ENCODE results near the gene PSORS1C2.

PSORS1C2 gene

GRCh38 chr6:31118178-31118577, 20.7 kb downstream of the PSORS1C2 start:
- Histone ChIP-seq H3K4me3 (ENCODE audit: insufficient read length, low read depth) (no peak overlapping the region), H3K27me3 (ENCODE audit: insufficient read depth, insufficient read length) (no peaks in the 10 kb centered on the region), H3K9ac (ENCODE audit: insufficient read length, low read depth) (no peak overlapping the region), H3K4me1 (ENCODE audit: insufficient read depth, insufficient read length) (peaks cover 10% of the 10 kb centered on the region), H3K36me3 (ENCODE audit: insufficient read depth, insufficient read length, low read length) (peaks cover 10% of the 10 kb centered on the region), H3K9me3 (ENCODE audit: insufficient read depth, low read length) (no peaks in the 10 kb centered on the region; the same call in 1 of the 2 replicates)
- no peak for DNase-seq (ENCODE audit: low read depth, low spot score)
- TF ChIP-seq ZNF274 (IDR thresholded peaks at IDR 0.05; ENCODE audit: low read depth, low read length), result no peak
- no peak for TF ChIP-seq YY1 (IDR thresholded peaks at IDR 0.05; ENCODE audit: insufficient read depth, insufficient read length)
- no peak for TF ChIP-seq SUZ12 (IDR thresholded peaks at IDR 0.05; ENCODE audit: extremely low read depth, insufficient read depth, insufficient read length)

DNA sequence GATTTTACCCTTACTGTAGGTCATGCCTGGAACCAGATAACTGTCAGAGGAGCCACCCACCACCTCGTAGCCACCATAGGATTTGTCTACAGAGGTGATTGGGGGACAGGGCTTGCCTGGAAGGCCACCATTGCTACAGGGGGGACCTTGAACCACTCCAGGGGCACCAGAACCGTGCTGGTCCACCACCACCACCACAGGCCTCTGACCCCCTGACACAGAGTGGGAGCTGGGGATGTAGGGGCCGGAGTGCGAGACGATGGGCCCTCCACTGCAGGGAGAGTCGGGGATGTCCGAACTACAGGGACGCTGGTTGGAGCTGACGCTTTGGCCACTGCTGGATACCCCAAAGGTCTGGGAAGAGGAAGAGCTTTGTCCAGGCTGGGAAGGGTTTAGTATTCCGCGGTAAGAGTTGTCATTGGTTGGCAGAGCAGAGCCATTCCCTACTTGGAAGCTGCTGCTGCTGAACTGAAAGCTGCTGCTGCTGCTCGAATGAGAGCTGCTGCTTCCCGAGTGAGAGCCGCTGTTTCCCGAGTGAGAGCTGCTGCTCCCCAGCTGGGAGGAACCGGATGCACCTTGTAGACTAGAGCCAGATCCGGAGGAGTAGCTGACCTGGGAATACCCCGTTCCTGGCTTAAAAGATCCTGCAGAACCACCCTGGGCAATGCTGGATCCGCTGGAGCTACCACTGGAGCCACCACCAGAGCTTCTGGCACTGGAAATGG, 22.0 kb downstream of the PSORS1C2 start:
- Histone ChIP-seq H3K9me3 (ENCODE audit: insufficient read depth, low read length) (no peaks in the 10 kb centered on the region; the same call in 1 of the 2 replicates), H3K9ac (ENCODE audit: insufficient read length, low read depth) (no peak overlapping the region), H3K36me3 (ENCODE audit: insufficient read depth, insufficient read length, low read length) (peaks cover 10% of the 10 kb centered on the region), H3K27me3 (ENCODE audit: insufficient read depth, insufficient read length) (no peaks in the 10 kb centered on the region), H3K4me1 (ENCODE audit: insufficient read depth, insufficient read length) (peaks cover 12% of the 10 kb centered on the region), H3K4me3 (ENCODE audit: insufficient read length, low read depth) (no peak overlapping the region)
- TF ChIP-seq ZNF274 (IDR thresholded peaks at IDR 0.05; ENCODE audit: low read depth, low read length), result no peak
- no peak for TF ChIP-seq SUZ12 (IDR thresholded peaks at IDR 0.05; ENCODE audit: extremely low read depth, insufficient read depth, insufficient read length)
- TF ChIP-seq YY1 (IDR thresholded peaks at IDR 0.05; ENCODE audit: insufficient read depth, insufficient read length), result no peak
- DNase-seq (ENCODE audit: low read depth, low spot score), result no peak

DNA sequence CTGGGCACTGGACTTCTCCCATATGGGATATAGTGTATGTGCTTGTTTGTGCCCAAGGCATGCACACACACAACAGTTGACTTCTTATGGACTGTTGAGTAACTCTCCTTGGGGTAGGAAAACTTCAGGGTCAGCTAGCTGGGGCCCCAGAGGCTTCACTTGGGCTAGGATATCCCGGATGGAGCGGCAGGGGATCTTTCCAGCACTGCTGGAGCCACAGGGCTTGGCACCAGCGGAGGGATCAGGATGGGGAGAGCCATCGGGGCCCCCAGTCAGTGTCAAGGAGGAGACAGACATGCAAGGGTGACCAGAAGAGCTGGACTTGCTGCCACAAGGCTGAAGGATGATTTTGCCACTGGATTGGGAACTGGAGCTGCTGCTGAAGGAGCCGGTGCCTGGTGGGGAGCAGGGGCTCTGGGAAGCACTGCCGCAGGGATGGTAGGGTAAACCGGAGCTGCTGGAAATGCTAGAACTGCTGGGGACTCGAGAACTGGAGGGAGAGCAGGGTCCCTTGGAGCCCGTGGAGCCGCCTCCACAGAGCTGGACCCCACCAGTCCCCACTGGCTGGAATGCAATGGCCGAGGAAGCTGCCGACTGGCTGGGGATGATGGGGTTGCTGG, 22.8 kb downstream of the PSORS1C2 start:
- Histone ChIP-seq H3K9ac (ENCODE audit: insufficient read length, low read depth) (no peak overlapping the region), H3K27me3 (ENCODE audit: insufficient read depth, insufficient read length) (no peaks in the 10 kb centered on the region), H3K36me3 (ENCODE audit: insufficient read depth, insufficient read length, low read length) (peaks cover 10% of the 10 kb centered on the region), H3K4me3 (ENCODE audit: insufficient read length, low read depth) (no peak overlapping the region), H3K9me3 (ENCODE audit: insufficient read depth, low read length) (no peaks in the 10 kb centered on the region; the same call in 1 of the 2 replicates), H3K4me1 (ENCODE audit: insufficient read depth, insufficient read length) (peaks cover 12% of the 10 kb centered on the region)
- no peak for DNase-seq (ENCODE audit: low read depth, low spot score)
- TF ChIP-seq YY1 (IDR thresholded peaks at IDR 0.05; ENCODE audit: insufficient read depth, insufficient read length) (no peak), SUZ12 (IDR thresholded peaks at IDR 0.05; ENCODE audit: extremely low read depth, insufficient read depth, insufficient read length) (no peak), ZNF274 (IDR thresholded peaks at IDR 0.05; ENCODE audit: low read depth, low read length) (no peak)

DNA sequence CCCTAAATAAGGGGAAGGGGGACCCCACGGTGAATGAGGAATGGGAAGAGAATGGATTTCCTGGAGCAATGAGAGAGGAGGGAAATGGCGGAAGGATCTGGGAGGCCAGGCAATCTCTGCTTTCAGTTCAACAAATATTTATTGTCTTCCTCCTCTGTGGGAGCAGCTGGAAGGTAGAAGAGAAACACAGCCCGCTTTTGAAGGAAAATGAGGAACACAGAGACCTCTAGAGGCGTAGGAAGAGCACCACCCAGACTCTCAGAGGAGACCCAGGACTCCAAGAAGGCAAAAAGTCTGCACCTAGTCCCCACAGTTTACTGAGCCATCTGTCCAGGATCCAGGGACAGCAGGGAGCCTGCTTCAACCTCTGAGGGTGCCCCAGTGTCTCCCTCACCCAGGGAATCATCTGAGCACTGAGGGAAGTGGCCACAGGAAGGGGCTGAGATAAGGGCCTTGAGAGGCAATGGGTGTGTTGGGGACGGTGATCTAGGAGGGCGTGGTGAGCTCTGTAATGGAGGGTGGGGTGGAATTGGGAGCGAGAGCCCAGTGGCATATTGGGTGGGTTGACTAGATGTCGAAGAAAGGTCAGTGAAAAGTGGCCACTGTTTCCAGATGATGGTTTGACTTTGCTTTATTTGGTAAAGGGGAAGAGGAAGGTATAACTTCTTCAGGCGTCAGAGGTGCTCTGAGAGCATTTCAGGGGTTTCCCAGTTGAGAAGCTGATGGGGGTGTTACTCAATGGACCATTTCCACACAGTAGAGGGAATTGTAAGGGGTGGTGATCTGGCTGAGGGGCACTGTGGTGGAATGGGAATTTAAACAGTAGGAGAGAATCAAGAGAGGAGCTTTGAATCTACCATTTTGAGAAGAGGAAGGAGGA, 23.7 kb downstream of the PSORS1C2 start:
- no peaks in the 10 kb centered on the region for H3K27me3 ChIP-seq (ENCODE audit: insufficient read depth, insufficient read length)
- no peak for DNase-seq (ENCODE audit: low read depth, low spot score)
- H3K9ac ChIP-seq (ENCODE audit: insufficient read length, low read depth), result peak overlapping the region; percentile 36
- H3K4me3 ChIP-seq (ENCODE audit: insufficient read length, low read depth), result peak overlapping the region; percentile 8
- H3K36me3 ChIP-seq (ENCODE audit: insufficient read depth, insufficient read length, low read length), result peaks cover 10% of the 10 kb centered on the region
- H3K4me1 ChIP-seq (ENCODE audit: insufficient read depth, insufficient read length), result peaks cover 14% of the 10 kb centered on the region
- TF ChIP-seq YY1 (IDR thresholded peaks at IDR 0.05; ENCODE audit: insufficient read depth, insufficient read length), result no peak
- TF ChIP-seq ZNF274 (IDR thresholded peaks at IDR 0.05; ENCODE audit: low read depth, low read length), result no peak
- TF ChIP-seq SUZ12 (IDR thresholded peaks at IDR 0.05; ENCODE audit: extremely low read depth, insufficient read depth, insufficient read length), result no peak
- H3K9me3 ChIP-seq (ENCODE audit: insufficient read depth, low read length), result no peaks in the 10 kb centered on the region; the same call in 1 of the 2 replicates

GRCh38 chr6:31114541-31114878, 24.4 kb downstream of the PSORS1C2 start, which contains the start of gene PSORS1C1:
PSORS1C1 (plus strand) TSS chr6:31114800; CDS start chr6:31129633, 14,833 bp downstream.
- Histone ChIP-seq H3K9ac (ENCODE audit: insufficient read length, low read depth) (peak within 1 kb of the TSS; percentile 36), H3K9me3 (ENCODE audit: insufficient read depth, low read length) (no peaks in the 10 kb centered on the region; the same call in 1 of the 2 replicates), H3K4me1 (ENCODE audit: insufficient read depth, insufficient read length) (peaks cover 18% of the 10 kb centered on the region), H3K4me3 (ENCODE audit: insufficient read length, low read depth) (peak within 1 kb of the TSS; percentile 13), H3K36me3 (ENCODE audit: insufficient read depth, insufficient read length, low read length) (peaks cover 10% of the 10 kb centered on the region), H3K27me3 (ENCODE audit: insufficient read depth, insufficient read length) (no peaks in the 10 kb centered on the region)
- no peak for DNase-seq (ENCODE audit: low read depth, low spot score)
- no peak for TF ChIP-seq SUZ12 (IDR thresholded peaks at IDR 0.05; ENCODE audit: extremely low read depth, insufficient read depth, insufficient read length)
- no peak for TF ChIP-seq YY1 (IDR thresholded peaks at IDR 0.05; ENCODE audit: insufficient read depth, insufficient read length)
- TF ChIP-seq ZNF274 (IDR thresholded peaks at IDR 0.05; ENCODE audit: low read depth, low read length), result no peak

DNA sequence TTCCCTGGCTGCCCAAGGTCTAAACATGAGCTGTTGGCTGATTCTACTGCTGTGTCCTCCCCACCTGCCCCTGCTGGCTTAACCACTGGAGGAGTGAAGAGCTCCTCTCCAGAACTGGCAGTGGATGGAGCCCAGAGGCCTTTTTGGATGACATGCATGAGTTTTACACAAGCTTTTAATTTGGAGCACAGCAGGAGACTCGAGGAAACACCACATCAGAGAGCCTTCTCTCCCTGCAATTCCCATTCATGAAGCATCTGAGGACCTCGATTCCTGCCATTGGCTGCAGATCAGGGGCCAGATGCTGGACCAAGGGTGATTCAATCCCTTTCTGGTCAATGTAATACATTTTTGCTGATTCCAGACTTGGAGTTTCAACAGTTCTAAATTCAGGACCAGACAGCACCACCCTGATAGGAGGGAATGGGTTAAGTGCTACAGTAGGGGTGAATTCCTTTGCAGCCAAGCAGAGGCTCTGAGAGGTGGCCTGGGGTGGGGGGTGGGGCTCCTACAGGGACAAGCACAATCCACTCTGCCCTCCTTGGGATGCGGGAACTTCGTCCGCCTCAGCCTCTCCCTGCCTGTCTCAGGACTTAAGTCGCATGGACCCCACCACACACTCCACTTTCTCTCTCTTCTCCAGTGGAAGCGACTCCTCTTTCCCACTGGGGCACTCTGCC, 24.9 kb downstream of the PSORS1C2 start:
- peaks cover 18% of the 10 kb centered on the region for H3K4me1 ChIP-seq (ENCODE audit: insufficient read depth, insufficient read length)
- TF ChIP-seq SUZ12 (IDR thresholded peaks at IDR 0.05; ENCODE audit: extremely low read depth, insufficient read depth, insufficient read length) (no peak), ZNF274 (IDR thresholded peaks at IDR 0.05; ENCODE audit: low read depth, low read length) (no peak), YY1 (IDR thresholded peaks at IDR 0.05; ENCODE audit: insufficient read depth, insufficient read length) (no peak)
- peak overlapping the region; percentile 13 for H3K4me3 ChIP-seq (ENCODE audit: insufficient read length, low read depth)
- H3K9me3 ChIP-seq (ENCODE audit: insufficient read depth, low read length), result no peaks in the 10 kb centered on the region; the same call in 1 of the 2 replicates
- H3K36me3 ChIP-seq (ENCODE audit: insufficient read depth, insufficient read length, low read length), result peaks cover 10% of the 10 kb centered on the region
- no peak overlapping the region for H3K9ac ChIP-seq (ENCODE audit: insufficient read length, low read depth)
- no peaks in the 10 kb centered on the region for H3K27me3 ChIP-seq (ENCODE audit: insufficient read depth, insufficient read length)
- no peak for DNase-seq (ENCODE audit: low read depth, low spot score)
